Measurements from ENCODE around the gene PLEK. TPM values are rescaled to one million over a fixed set of nuclear protein-coding genes. Genes with fewer than 3 reads are reported as not detected.
A peak's percentile ranks its signal among the peaks of the same experiment; 100 is the strongest.
"Not testable (repeated sequence)": the region's sequence is repeated elsewhere in the genome, so short reads cannot be mapped to it uniquely, and the experiment has no call there.

The PLEK gene, protein sequence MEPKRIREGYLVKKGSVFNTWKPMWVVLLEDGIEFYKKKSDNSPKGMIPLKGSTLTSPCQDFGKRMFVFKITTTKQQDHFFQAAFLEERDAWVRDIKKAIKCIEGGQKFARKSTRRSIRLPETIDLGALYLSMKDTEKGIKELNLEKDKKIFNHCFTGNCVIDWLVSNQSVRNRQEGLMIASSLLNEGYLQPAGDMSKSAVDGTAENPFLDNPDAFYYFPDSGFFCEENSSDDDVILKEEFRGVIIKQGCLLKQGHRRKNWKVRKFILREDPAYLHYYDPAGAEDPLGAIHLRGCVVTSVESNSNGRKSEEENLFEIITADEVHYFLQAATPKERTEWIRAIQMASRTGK
- not detected in 2 replicates for total RNA-seq (2014; rRNA removed; shearing (Covaris generic))
- 0.58 TPM in 1 of 2 replicates, not detected in the other for polyA plus RNA-seq (2014; cell fraction: nucleus; rRNA removed)

DNA sequence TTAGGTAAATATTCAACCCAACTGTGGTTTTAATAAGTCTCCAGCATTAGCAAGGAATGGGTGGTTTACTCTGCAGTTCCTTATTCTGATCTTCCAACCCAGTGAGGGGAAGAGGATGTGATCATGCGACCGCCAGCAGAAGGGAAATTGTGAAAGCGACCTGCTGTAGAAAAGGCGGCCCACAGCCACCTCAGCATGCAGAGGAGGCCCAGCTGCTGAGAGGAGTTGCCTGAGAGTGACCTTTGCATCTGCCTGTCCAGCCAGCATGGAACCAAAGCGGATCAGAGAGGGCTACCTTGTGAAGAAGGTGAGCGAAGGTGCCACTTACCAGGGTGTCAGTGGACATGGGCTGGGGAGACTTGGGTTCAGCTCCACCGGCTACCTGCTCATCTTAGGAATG, at the start of gene PLEK:
TSS of gene PLEK (plus strand) at position 196 of the 400 bp plus-strand sequence. CDS start at position 266, 70 bp downstream.
- no peak for DNase-seq (ENCODE audit: extremely low read depth, low read depth)

GRCh38 chr2:68316111-68316510, 49.0 kb upstream of the PLEK start:
- no peak for DNase-seq (ENCODE audit: extremely low read depth, low read depth)

GRCh38 chr2:68317971-68318913, 46.8 kb upstream of the PLEK start:
- DNase-seq (ENCODE audit: extremely low read depth, low read depth), result no peak

DNA sequence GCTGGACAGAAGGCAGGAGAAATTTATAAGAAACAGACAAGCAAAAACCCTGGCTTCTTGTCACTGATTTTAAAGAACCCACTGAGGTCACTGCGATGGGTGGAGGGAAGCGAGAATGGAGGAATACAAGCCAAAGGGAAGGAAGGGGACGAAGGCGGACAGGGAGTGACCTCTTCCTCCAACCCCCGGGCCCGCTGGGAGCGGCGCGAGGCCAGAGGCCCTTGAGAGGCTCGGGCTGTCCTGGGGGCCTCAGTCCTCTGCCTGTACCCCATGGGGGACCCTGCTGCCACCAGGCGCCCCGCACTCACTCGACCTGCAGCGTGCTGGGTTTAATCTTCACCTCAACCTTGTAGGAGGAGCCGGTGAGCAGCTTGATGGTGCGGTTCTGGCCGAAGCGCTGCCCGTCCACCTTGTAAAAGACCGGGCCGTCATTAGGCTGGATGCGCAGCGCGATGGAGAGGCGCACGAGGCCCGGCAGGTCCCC, 46.1 kb upstream of the PLEK start:
- DNase-seq (ENCODE audit: extremely low read depth, low read depth), result no peak

GRCh38 chr2:68319398-68320117, 45.5 kb upstream of the PLEK start, which contains the start of gene CNRIP1:
TSS of gene CNRIP1 (minus strand) at chr2:68319949. CDS start at chr2:68319400, 549 bp downstream.
- DNase-seq (ENCODE audit: extremely low read depth, low read depth), result peak; percentile 21

- peak; percentile 13 for DNase-seq (ENCODE audit: extremely low read depth, low read depth)
Observed at GRCh38 chr2:68320118-68320641, 44.9 kb upstream of the PLEK start.

DNA sequence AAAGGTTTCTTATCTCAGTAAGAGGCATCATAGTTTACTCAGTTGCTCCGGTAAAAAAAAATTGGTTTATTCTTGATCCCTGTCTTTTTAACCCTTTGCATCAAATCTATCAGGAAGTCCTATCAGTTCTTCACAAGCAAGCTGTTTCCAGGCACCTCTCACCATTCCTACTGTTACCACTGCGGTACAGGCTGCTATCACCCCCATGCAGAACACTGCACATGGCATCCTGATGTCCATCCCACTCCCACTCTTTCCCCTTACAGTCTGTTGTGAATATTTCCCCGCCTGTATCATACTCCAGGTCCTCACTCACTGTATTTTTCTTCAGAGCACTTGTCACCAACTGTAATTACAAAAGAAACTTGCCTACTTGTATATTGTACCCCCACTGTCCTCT, 40.0 kb upstream of the PLEK start:
- DNase-seq (ENCODE audit: extremely low read depth, low read depth), result no peak

GRCh38 chr2:68328901-68329300, 36.2 kb upstream of the PLEK start:
- DNase-seq (ENCODE audit: extremely low read depth, low read depth), result no peak

DNA sequence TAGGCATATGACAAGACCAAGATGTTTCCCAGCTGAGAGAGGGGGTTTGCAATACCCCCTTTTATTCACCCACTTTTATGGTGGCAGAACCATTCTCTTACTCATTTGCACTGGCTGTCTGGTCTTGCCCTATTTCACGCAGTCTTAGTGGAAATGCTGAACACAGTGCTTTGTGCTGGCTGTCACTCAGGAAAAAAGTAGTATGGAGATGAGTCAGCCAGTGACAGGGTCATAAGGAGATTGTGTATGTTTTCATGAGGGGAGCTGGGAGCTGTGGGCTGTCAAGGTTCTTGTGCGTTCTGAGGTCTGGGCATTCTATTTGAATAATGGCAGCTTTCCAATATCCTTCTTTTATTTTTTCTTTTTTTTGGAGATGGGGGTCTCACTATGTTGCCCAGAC, 34.4 kb upstream of the PLEK start:
- no peak for DNase-seq (ENCODE audit: extremely low read depth, low read depth)

- DNase-seq (ENCODE audit: extremely low read depth, low read depth), result no peak
Observed at GRCh38 chr2:68333009-68333408, 32.1 kb upstream of the PLEK start.

DNA sequence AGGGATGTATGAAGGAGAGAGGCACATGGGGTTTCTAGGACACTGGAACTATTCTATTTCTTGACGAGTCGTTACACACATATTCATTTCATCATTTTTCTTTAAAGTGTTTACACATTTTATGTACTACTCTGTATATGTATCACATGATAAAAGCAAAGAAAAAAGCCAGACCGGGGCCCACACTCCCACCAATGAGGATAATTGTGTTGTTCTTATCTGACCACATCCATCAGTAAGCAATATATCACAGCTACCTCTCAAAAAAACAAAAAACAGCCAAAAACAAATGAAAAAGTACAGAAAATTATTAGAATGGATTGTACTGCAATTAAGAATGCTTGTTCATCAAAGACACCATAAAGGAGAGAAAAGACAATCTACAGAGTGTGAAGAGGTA, 31.2 kb upstream of the PLEK start:
- no peak for DNase-seq (ENCODE audit: extremely low read depth, low read depth)

- DNase-seq (ENCODE audit: extremely low read depth, low read depth), result no peak
Observed at GRCh38 chr2:68336192-68336591, 28.9 kb upstream of the PLEK start.

- no peak for DNase-seq (ENCODE audit: extremely low read depth, low read depth)
Observed at GRCh38 chr2:68340226-68341061, 24.6 kb upstream of the PLEK start.

DNA sequence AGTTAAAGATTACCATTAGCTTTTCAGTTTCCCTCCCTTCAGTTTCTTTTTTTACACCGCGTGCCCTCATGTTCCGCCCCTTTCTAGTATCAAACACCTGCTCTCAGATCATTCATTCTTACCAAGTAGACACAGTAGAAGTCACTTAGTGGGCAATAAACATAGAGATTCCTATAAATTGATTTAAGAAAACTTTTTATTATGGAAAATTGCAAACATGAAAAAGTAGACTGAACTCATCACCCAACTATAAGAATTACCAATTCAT, 24.1 kb upstream of the PLEK start:
- no peak for DNase-seq (ENCODE audit: extremely low read depth, low read depth)

GRCh38 chr2:68341583-68341982, 23.5 kb upstream of the PLEK start:
- DNase-seq (ENCODE audit: extremely low read depth, low read depth), result no peak

- DNase-seq (ENCODE audit: extremely low read depth, low read depth), result no peak
Observed at GRCh38 chr2:68342470-68342869, 22.6 kb upstream of the PLEK start.

- no peak for DNase-seq (ENCODE audit: extremely low read depth, low read depth)
Observed at GRCh38 chr2:68344031-68344430, 21.1 kb upstream of the PLEK start.

DNA sequence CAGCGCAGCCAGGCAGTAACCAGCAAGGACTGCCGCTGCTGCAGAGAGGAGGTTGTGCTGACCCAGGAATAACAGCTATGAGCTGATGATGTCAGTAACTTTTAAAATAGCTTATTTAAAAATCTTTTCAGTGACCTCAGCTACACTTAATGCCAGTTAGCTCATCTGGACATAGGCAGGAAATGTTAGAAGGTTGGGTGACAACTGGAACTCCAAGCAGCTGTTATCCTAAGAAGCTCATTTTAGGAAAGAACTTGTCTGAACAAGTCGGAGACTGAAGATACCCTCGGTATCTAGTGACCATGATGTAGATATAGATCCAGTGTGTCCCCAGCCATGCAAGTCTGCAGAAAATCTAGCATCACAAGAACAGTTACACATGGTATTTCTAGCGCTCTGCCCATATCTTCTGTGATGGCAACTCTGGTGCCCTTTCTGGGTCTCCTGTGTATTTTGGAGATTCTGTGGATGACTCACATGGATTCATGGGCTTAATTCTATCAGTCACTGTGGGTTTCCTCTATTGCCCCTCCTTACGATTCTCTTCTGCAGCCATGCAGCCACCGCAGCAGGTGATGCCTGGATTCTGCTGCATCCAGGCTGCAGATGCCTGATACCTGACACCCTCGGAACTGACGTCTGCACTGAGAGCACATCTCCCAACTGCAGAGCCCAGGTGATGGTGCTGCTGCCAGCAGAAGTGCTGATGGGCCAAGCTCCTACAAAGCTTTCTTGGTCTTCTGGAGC, 19.8 kb upstream of the PLEK start:
- DNase-seq (ENCODE audit: extremely low read depth, low read depth), result no peak

- DNase-seq (ENCODE audit: extremely low read depth, low read depth), result not testable (repeated sequence)
Observed at GRCh38 chr2:68349091-68349490, 16.0 kb upstream of the PLEK start.

All from NCI-H460 (cell line).